HEK293 (cell line): ENCODE results near the gene PAEP.

ENCODE experiments used
- CTCF ChIP-seq: fragments of 450-650 bp; formaldehyde crosslinking; IDR thresholded peaks from 2 replicates; pipeline ENCODE4 v1.5.1; 2016; ENCODE audit warnings: missing biosample characterization, missing genetic modification characterization
- GLIS1 ChIP-seq: fragments of 450-650 bp; formaldehyde crosslinking; IDR thresholded peaks from 2 replicates; pipeline ENCODE4 v1.5.1; 2016; ENCODE audit warnings: missing biosample characterization, missing genetic modification characterization
- KLF7 ChIP-seq: fragments of 450-650 bp; formaldehyde crosslinking; IDR thresholded peaks from 2 replicates; pipeline ENCODE4 v1.5.1; 2016; ENCODE audit warnings: missing biosample characterization, missing genetic modification characterization, borderline replicate concordance
- MZF1 ChIP-seq: fragments of 450-650 bp; formaldehyde crosslinking; IDR thresholded peaks from 2 replicates; pipeline ENCODE4 v1.5.1; 2017; ENCODE audit warnings: missing biosample characterization, missing genetic modification characterization, borderline replicate concordance
- ZNF266 ChIP-seq: fragments of 450-650 bp; formaldehyde crosslinking; IDR thresholded peaks from 2 replicates; pipeline ENCODE4 v1.5.1; 2016; ENCODE audit warnings: missing biosample characterization, missing genetic modification characterization, low read depth
- ZNF548 ChIP-seq: fragments of 450-650 bp; formaldehyde crosslinking; IDR thresholded peaks from 2 replicates; pipeline ENCODE4 v1.5.1; 2016; ENCODE audit warnings: missing biosample characterization, missing genetic modification characterization
- ZNF654 ChIP-seq: fragments of 450-650 bp; formaldehyde crosslinking; IDR thresholded peaks from 2 replicates; pipeline ENCODE4 v1.5.1; 2016; ENCODE audit warnings: low read depth, missing biosample characterization, missing genetic modification characterization
- TF ChIP-seq, protein P1 (sequence below): fragments of 450-650 bp; formaldehyde crosslinking; IDR thresholded peaks from 2 replicates; pipeline ENCODE4 v1.5.1; 2016; ENCODE audit warnings: missing biosample characterization, missing genetic modification characterization, low read depth

DNA sequence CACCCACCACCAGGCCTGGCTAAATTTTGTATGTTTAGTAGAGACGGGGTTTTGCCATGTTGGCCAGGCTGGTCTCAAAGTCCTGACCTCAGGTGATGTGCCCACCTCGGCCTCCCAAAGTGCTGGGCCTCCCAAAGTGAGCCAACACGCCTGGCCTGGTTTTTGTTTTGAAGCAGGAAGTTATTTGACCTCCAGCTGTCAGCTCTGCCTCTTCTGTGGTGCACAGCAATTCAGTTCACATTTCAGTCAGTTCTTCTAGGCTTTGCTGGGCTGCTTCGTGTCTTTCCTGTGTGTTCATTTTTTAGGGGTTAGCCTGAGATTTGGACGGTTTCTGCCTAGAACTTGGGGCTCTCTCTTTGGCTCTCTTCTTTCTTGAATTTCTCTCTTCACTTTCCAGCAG lies 31.4 kb upstream of the PAEP start:
- TF ChIP-seq, protein P1, sequence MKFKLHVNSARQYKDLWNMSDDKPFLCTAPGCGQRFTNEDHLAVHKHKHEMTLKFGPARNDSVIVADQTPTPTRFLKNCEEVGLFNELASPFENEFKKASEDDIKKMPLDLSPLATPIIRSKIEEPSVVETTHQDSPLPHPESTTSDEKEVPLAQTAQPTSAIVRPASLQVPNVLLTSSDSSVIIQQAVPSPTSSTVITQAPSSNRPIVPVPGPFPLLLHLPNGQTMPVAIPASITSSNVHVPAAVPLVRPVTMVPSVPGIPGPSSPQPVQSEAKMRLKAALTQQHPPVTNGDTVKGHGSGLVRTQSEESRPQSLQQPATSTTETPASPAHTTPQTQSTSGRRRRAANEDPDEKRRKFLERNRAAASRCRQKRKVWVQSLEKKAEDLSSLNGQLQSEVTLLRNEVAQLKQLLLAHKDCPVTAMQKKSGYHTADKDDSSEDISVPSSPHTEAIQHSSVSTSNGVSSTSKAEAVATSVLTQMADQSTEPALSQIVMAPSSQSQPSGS (tag by site-specific recombination) = no peak
- TF ChIP-seq ZNF548 (tag by site-specific recombination) (no peak), KLF7 (no peak), CTCF (tag by site-specific recombination) (no peak), MZF1 (tag by site-specific recombination) (no peak), GLIS1 (tag by site-specific recombination) (no peak), ZNF654 (tag by site-specific recombination) (no peak), ZNF266 (tag by site-specific recombination) (no peak)
